HG03103 (cell line): ENCODE measurements around the gene MRPL9.

ENCODE experiments used
- ATAC-seq: cut with Tn5 transposase; IDR thresholded peaks from one replicate; pipeline ENCODE4 v1.9.1; 2021; ENCODE audit warnings: low read depth; ENCODE audit not compliant: unreplicated experiment

The MRPL9 gene

GRCh38 chr1:151713874-151714273 is 49.4 kb downstream of the MRPL9 start:
- ATAC-seq = no peak

GRCh38 chr1:151713044-151713443 is 50.3 kb downstream of the MRPL9 start:
- ATAC-seq = no peak

- no peak for ATAC-seq
Measured at GRCh38 chr1:151711951-151712350, 51.3 kb downstream of the MRPL9 start.

- no peak for ATAC-seq
Measured at GRCh38 chr1:151711044-151711800, 52.1 kb downstream of the MRPL9 start.

- ATAC-seq = no peak
Measured at GRCh38 chr1:151710187-151710840, 53.0 kb downstream of the MRPL9 start.
